ENCODE data around the gene PELO.
"Not testable (repeated sequence)": the region's sequence is repeated elsewhere in the genome, so short reads cannot be mapped to it uniquely, and the experiment has no call there.

Gene PELO

GRCh38 chr5:52811067-52811749 is 23.5 kb downstream of the PELO start:
- Histone ChIP-seq H3K4me3 (ENCODE audit: control insufficient read depth in 1 of 7, extremely low read depth in 1 of 7, insufficient read depth in 4 of 7, low read depth in 2 of 7, low read length in 6 of 7) (no peak overlapping the region), H3K27me3 (replicated peaks in 2 of 5; ENCODE audit: control insufficient read depth in 4 of 5, insufficient read depth in 5 of 5, low read length in 4 of 5) (no peaks in the 10 kb centered on the region), H3K9me3 (ENCODE audit: control extremely low read depth in 1 of 5, control insufficient read depth in 4 of 5, insufficient read depth in 2 of 5, low read depth in 1 of 5, low read length in 4 of 5) (no peaks in the 10 kb centered on the region), H3K36me3 (ENCODE audit: control insufficient read depth in 4 of 4, insufficient read depth in 4 of 4, low read length in 3 of 4) (no peaks in the 10 kb centered on the region), H3K27ac (ENCODE audit: insufficient read depth in 1 of 2, low read depth in 1 of 2, low read length in 2 of 2, poor library complexity in 1 of 2, severe bottlenecking in 2 of 2) (no peak overlapping the region), H3K4me1 (ENCODE audit: control extremely low read depth in 1 of 4, control insufficient read depth in 4 of 4, insufficient read depth in 4 of 4, low read length in 3 of 4) (peaks cover 4 to 6% (median 5%) of the 10 kb centered on the region in 4 experiments)
- WGBS (ENCODE audit: insufficient coverage): no CpG with 5 or more reads among the region's 3 CpGs
- ChIA-PET POLR2A (interaction anchor here (0.6 kb wide), 1 partner anchor 179 kb away, joined by 3 read pairs; no protein-coding TSS in a partner anchor), CTCF (no interaction called here)
- DNase-seq: peak in 2 of 3 donors; percentile 63 to 69

GRCh38 chr5:52814352-52815148 is 26.8 kb downstream of the PELO start:
- Histone ChIP-seq H3K4me3 (ENCODE audit: control insufficient read depth in 1 of 7, extremely low read depth in 1 of 7, insufficient read depth in 4 of 7, low read depth in 2 of 7, low read length in 6 of 7) (no peak overlapping the region), H3K36me3 (ENCODE audit: control insufficient read depth in 4 of 4, insufficient read depth in 4 of 4, low read length in 3 of 4) (no peaks in the 10 kb centered on the region), H3K9me3 (ENCODE audit: control extremely low read depth in 1 of 5, control insufficient read depth in 4 of 5, insufficient read depth in 2 of 5, low read depth in 1 of 5, low read length in 4 of 5) (peaks cover 0 to 2% (median 0%) of the 10 kb centered on the region in 5 experiments), H3K27me3 (replicated peaks in 2 of 5; ENCODE audit: control insufficient read depth in 4 of 5, insufficient read depth in 5 of 5, low read length in 4 of 5) (no peaks in the 10 kb centered on the region), H3K27ac (ENCODE audit: insufficient read depth in 1 of 2, low read depth in 1 of 2, low read length in 2 of 2, poor library complexity in 1 of 2, severe bottlenecking in 2 of 2) (no peak overlapping the region), H3K4me1 (ENCODE audit: control extremely low read depth in 1 of 4, control insufficient read depth in 4 of 4, insufficient read depth in 4 of 4, low read length in 3 of 4) (peaks cover 4 to 5% (median 5%) of the 10 kb centered on the region in 4 experiments)
- ChIA-PET CTCF (no interaction called here), POLR2A (no interaction called here)
- no peak for DNase-seq
- no CpG with 5 or more reads among the region's 4 CpGs for WGBS (ENCODE audit: insufficient coverage)

- Histone ChIP-seq H3K27me3 (replicated peaks in 2 of 5; ENCODE audit: control insufficient read depth in 4 of 5, insufficient read depth in 5 of 5, low read length in 4 of 5) (no peaks in the 10 kb centered on the region), H3K4me3 (ENCODE audit: control insufficient read depth in 1 of 7, extremely low read depth in 1 of 7, insufficient read depth in 4 of 7, low read depth in 2 of 7, low read length in 6 of 7) (no peak overlapping the region), H3K27ac (ENCODE audit: insufficient read depth in 1 of 2, low read depth in 1 of 2, low read length in 2 of 2, poor library complexity in 1 of 2, severe bottlenecking in 2 of 2) (no peak overlapping the region), H3K36me3 (ENCODE audit: control insufficient read depth in 4 of 4, insufficient read depth in 4 of 4, low read length in 3 of 4) (no peaks in the 10 kb centered on the region), H3K9me3 (ENCODE audit: control extremely low read depth in 1 of 5, control insufficient read depth in 4 of 5, insufficient read depth in 2 of 5, low read depth in 1 of 5, low read length in 4 of 5) (peaks cover 0 to 2% (median 0%) of the 10 kb centered on the region in 5 experiments), H3K4me1 (ENCODE audit: control extremely low read depth in 1 of 4, control insufficient read depth in 4 of 4, insufficient read depth in 4 of 4, low read length in 3 of 4) (no peaks in the 10 kb centered on the region)
- no peak for DNase-seq
- CTCF ChIA-PET: no interaction called here
- POLR2A ChIA-PET: no interaction called here
- WGBS (ENCODE audit: insufficient coverage): no CpG with 5 or more reads among the region's 1 CpG
These were observed 30.1 kb downstream of the PELO start for GRCh38 chr5:52817818-52818217.

GRCh38 chr5:52818360-52818759 is 30.6 kb downstream of the PELO start:
- Histone ChIP-seq H3K27me3 (replicated peaks in 2 of 5; ENCODE audit: control insufficient read depth in 4 of 5, insufficient read depth in 5 of 5, low read length in 4 of 5) (no peaks in the 10 kb centered on the region), H3K9me3 (ENCODE audit: control extremely low read depth in 1 of 5, control insufficient read depth in 4 of 5, insufficient read depth in 2 of 5, low read depth in 1 of 5, low read length in 4 of 5) (peaks cover 0 to 2% (median 0%) of the 10 kb centered on the region in 5 experiments), H3K4me3 (ENCODE audit: control insufficient read depth in 1 of 7, extremely low read depth in 1 of 7, insufficient read depth in 4 of 7, low read depth in 2 of 7, low read length in 6 of 7) (no peak overlapping the region), H3K36me3 (ENCODE audit: control insufficient read depth in 4 of 4, insufficient read depth in 4 of 4, low read length in 3 of 4) (no peaks in the 10 kb centered on the region), H3K4me1 (ENCODE audit: control extremely low read depth in 1 of 4, control insufficient read depth in 4 of 4, insufficient read depth in 4 of 4, low read length in 3 of 4) (no peaks in the 10 kb centered on the region), H3K27ac (ENCODE audit: insufficient read depth in 1 of 2, low read depth in 1 of 2, low read length in 2 of 2, poor library complexity in 1 of 2, severe bottlenecking in 2 of 2) (no peak overlapping the region)
- DNase-seq: no peak
- WGBS (ENCODE audit: insufficient coverage): no CpG with 5 or more reads among the region's 1 CpG
- ChIA-PET CTCF (no interaction called here), POLR2A (no interaction called here)

GRCh38 chr5:52818807-52819206 is 31.1 kb downstream of the PELO start:
- H3K9me3 ChIP-seq (ENCODE audit: control extremely low read depth in 1 of 5, control insufficient read depth in 4 of 5, insufficient read depth in 2 of 5, low read depth in 1 of 5, low read length in 4 of 5); H3K4me1 ChIP-seq (ENCODE audit: control extremely low read depth in 1 of 4, control insufficient read depth in 4 of 4, insufficient read depth in 4 of 4, low read length in 3 of 4); H3K36me3 ChIP-seq (ENCODE audit: control insufficient read depth in 4 of 4, insufficient read depth in 4 of 4, low read length in 3 of 4); POLR2A ChIA-PET; DNase-seq; CTCF ChIA-PET; H3K4me3 ChIP-seq (ENCODE audit: control insufficient read depth in 1 of 7, extremely low read depth in 1 of 7, insufficient read depth in 4 of 7, low read depth in 2 of 7, low read length in 6 of 7); H3K27ac ChIP-seq (ENCODE audit: insufficient read depth in 1 of 2, low read depth in 1 of 2, low read length in 2 of 2, poor library complexity in 1 of 2, severe bottlenecking in 2 of 2); H3K27me3 ChIP-seq (replicated peaks in 2 of 5; ENCODE audit: control insufficient read depth in 4 of 5, insufficient read depth in 5 of 5, low read length in 4 of 5): not testable (repeated sequence)
- WGBS (ENCODE audit: insufficient coverage): no CpG with 5 or more reads among the region's 3 CpGs

- no CpG with 5 or more reads among the region's 1 CpG for WGBS (ENCODE audit: insufficient coverage)
- ChIA-PET POLR2A (no interaction called here), CTCF (no interaction called here)
- H3K27me3 ChIP-seq (replicated peaks in 2 of 5; ENCODE audit: control insufficient read depth in 4 of 5, insufficient read depth in 5 of 5, low read length in 4 of 5): no peaks in the 10 kb centered on the region
- no peak overlapping the region for H3K4me3 ChIP-seq (ENCODE audit: control insufficient read depth in 1 of 7, extremely low read depth in 1 of 7, insufficient read depth in 4 of 7, low read depth in 2 of 7, low read length in 6 of 7)
- peaks cover 0 to 2% (median 0%) of the 10 kb centered on the region in 5 experiments for H3K9me3 ChIP-seq (ENCODE audit: control extremely low read depth in 1 of 5, control insufficient read depth in 4 of 5, insufficient read depth in 2 of 5, low read depth in 1 of 5, low read length in 4 of 5)
- no peaks in the 10 kb centered on the region for H3K36me3 ChIP-seq (ENCODE audit: control insufficient read depth in 4 of 4, insufficient read depth in 4 of 4, low read length in 3 of 4)
- DNase-seq: no peak
- H3K4me1 ChIP-seq (ENCODE audit: control extremely low read depth in 1 of 4, control insufficient read depth in 4 of 4, insufficient read depth in 4 of 4, low read length in 3 of 4): peaks cover 0 to 8% (median under 1%) of the 10 kb centered on the region in 4 experiments
- H3K27ac ChIP-seq (ENCODE audit: insufficient read depth in 1 of 2, low read depth in 1 of 2, low read length in 2 of 2, poor library complexity in 1 of 2, severe bottlenecking in 2 of 2): no peak overlapping the region
These were observed 34.2 kb downstream of the PELO start for GRCh38 chr5:52821901-52822300.

- no peaks in the 10 kb centered on the region for H3K36me3 ChIP-seq (ENCODE audit: control insufficient read depth in 4 of 4, insufficient read depth in 4 of 4, low read length in 3 of 4)
- peaks cover 0 to 8% (median under 1%) of the 10 kb centered on the region in 4 experiments for H3K4me1 ChIP-seq (ENCODE audit: control extremely low read depth in 1 of 4, control insufficient read depth in 4 of 4, insufficient read depth in 4 of 4, low read length in 3 of 4)
- ChIA-PET POLR2A (no interaction called here), CTCF (no interaction called here)
- peaks cover 0 to 2% (median 0%) of the 10 kb centered on the region in 5 experiments for H3K9me3 ChIP-seq (ENCODE audit: control extremely low read depth in 1 of 5, control insufficient read depth in 4 of 5, insufficient read depth in 2 of 5, low read depth in 1 of 5, low read length in 4 of 5)
- H3K4me3 ChIP-seq (ENCODE audit: control insufficient read depth in 1 of 7, extremely low read depth in 1 of 7, insufficient read depth in 4 of 7, low read depth in 2 of 7, low read length in 6 of 7): no peak overlapping the region
- no peak for DNase-seq
- H3K27ac ChIP-seq (ENCODE audit: insufficient read depth in 1 of 2, low read depth in 1 of 2, low read length in 2 of 2, poor library complexity in 1 of 2, severe bottlenecking in 2 of 2): no peak overlapping the region
- H3K27me3 ChIP-seq (replicated peaks in 2 of 5; ENCODE audit: control insufficient read depth in 4 of 5, insufficient read depth in 5 of 5, low read length in 4 of 5): no peaks in the 10 kb centered on the region
- 95% methylated on average over 4 of the region's 6 CpGs for WGBS (ENCODE audit: insufficient coverage)
These were observed 34.7 kb downstream of the PELO start for GRCh38 chr5:52822437-52822836.

Measured in common myeloid progenitor, CD34-positive (primary cell).